ENCODE data around the gene JAKMIP2. TPM values are rescaled to one million over a fixed set of nuclear protein-coding genes. Genes with fewer than 3 reads are reported as not detected.

JAKMIP2 gene
- total RNA-seq, 1 experiment from 2014 or later = 6.4 TPM

DNA sequence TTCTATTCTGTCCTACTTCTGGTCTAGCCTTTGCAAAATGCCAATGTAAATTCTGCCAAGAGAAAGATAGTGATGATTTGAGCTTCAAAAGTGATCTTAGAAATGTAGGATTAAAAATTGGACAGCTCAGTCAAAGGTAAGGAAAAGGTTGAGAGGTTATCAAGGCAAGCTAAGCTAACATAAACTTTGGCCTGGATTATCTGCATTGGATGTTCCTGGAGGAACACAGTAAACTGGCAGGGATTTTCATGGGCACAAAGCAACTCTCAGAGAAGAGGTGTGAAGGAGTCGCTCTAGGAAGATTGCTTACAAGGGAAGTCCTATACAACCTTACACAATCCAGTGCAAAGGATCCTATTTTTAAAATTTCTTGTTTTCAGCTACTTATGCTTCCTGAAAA, 115.2 kb downstream of the JAKMIP2 start:
- peaks cover 22 to 37% (median 27%) of the 10 kb centered on the region in 3 experiments for H3K36me3 Mint-ChIP-seq (ENCODE audit: insufficient read depth in 1 of 3, low read depth in 3 of 3)
- no peak overlapping the region for H3K27ac ChIP-seq (ENCODE audit: insufficient read length, low read depth, low read length)
- H4K8ac ChIP-seq (replicated peaks; ENCODE audit: insufficient read length, low read depth, low read length) = no peak overlapping the region
- no peak overlapping the region for H3K4me2 ChIP-seq (ENCODE audit: insufficient read depth, insufficient read length, low read length)
- no peak overlapping the region for H3T11ph ChIP-seq (ENCODE audit: low read length)
- H3K27ac Mint-ChIP-seq = no peak overlapping the region
- H3K9me3 Mint-ChIP-seq = no peaks in the 10 kb centered on the region; a peak in 1 of 5 replicates
- TF ChIP-seq, protein P1, sequence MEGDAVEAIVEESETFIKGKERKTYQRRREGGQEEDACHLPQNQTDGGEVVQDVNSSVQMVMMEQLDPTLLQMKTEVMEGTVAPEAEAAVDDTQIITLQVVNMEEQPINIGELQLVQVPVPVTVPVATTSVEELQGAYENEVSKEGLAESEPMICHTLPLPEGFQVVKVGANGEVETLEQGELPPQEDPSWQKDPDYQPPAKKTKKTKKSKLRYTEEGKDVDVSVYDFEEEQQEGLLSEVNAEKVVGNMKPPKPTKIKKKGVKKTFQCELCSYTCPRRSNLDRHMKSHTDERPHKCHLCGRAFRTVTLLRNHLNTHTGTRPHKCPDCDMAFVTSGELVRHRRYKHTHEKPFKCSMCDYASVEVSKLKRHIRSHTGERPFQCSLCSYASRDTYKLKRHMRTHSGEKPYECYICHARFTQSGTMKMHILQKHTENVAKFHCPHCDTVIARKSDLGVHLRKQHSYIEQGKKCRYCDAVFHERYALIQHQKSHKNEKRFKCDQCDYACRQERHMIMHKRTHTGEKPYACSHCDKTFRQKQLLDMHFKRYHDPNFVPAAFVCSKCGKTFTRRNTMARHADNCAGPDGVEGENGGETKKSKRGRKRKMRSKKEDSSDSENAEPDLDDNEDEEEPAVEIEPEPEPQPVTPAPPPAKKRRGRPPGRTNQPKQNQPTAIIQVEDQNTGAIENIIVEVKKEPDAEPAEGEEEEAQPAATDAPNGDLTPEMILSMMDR (conservative IDR thresholded peaks at IDR 0.05) = no peak
- no peak overlapping the region for H3K14ac ChIP-seq (ENCODE audit: insufficient read depth, low read length)
- H3K27me3 Mint-ChIP-seq (ENCODE audit: low read depth) = no peaks in the 10 kb centered on the region
- no peak overlapping the region for H2AFZ ChIP-seq (ENCODE audit: low read length)
- H4K91ac ChIP-seq (ENCODE audit: insufficient read length, low read depth, low read length) = no peak overlapping the region
- no peak overlapping the region for H4K5ac ChIP-seq (ENCODE audit: insufficient read length, low read depth, low read length)
- no peak overlapping the region for H3K9ac ChIP-seq (ENCODE audit: extremely low read depth, insufficient read length, low read length)
- no peak overlapping the region for H3K18ac ChIP-seq (ENCODE audit: insufficient read length, low read depth, low read length)
- H2AK5ac ChIP-seq (ENCODE audit: insufficient read length, low read length) = no peak overlapping the region
- H2BK12ac ChIP-seq (ENCODE audit: insufficient read length, low read depth, low read length) = no peak overlapping the region
- no peak overlapping the region for H3K23ac ChIP-seq (ENCODE audit: insufficient read length, low read depth, low read length)
- H2BK20ac ChIP-seq (ENCODE audit: low read depth, low read length, poor library complexity, severe bottlenecking) = no peak overlapping the region
- H2BK120ac ChIP-seq (ENCODE audit: low read depth, low read length, poor library complexity, severe bottlenecking) = no peak overlapping the region
- H3K4ac ChIP-seq (ENCODE audit: low read depth, low read length) = no peak overlapping the region
- no peaks in the 10 kb centered on the region for H4K20me1 ChIP-seq (ENCODE audit: control insufficient read depth, insufficient read depth, insufficient read length)
- H3K79me2 ChIP-seq (ENCODE audit: insufficient read depth, low read length) = no peaks in the 10 kb centered on the region
- no peak overlapping the region for H2BK15ac ChIP-seq (ENCODE audit: low read depth, low read length)
- no peak overlapping the region for H3K4me3 Mint-ChIP-seq
- H3K27me3 ChIP-seq (ENCODE audit: insufficient read depth, low read length) = no peaks in the 10 kb centered on the region
- no peaks in the 10 kb centered on the region for H3K79me1 ChIP-seq (ENCODE audit: insufficient read depth, low read depth, low read length, poor library complexity, severe bottlenecking)
- H2BK5ac ChIP-seq (ENCODE audit: insufficient read length, low read length) = no peak overlapping the region
- no peaks in the 10 kb centered on the region for H3K9me3 ChIP-seq (ENCODE audit: control insufficient read depth, low read depth, low read length)
- DNase-seq = no peak
- H3K23me2 ChIP-seq (ENCODE audit: insufficient read length, low read depth, low read length, poor library complexity, severe bottlenecking) = no peaks in the 10 kb centered on the region
- no peaks in the 10 kb centered on the region for H3K4me1 ChIP-seq (ENCODE audit: insufficient read depth, low read length)
- no peak overlapping the region for H3K56ac ChIP-seq (ENCODE audit: insufficient read length, low read depth, low read length)
- WGBS (ENCODE audit: extremely low coverage, insufficient read length, low lambda C conversion rate) = no CpG with 5 or more reads among the region's 1 CpG
- H3K4me1 Mint-ChIP-seq = peaks cover 3 to 4% of the 10 kb centered on the region in 2 experiments; a peak in 2 of 4 replicates
